HG02588 (cell line): ENCODE measurements around the gene LDLRAD3.

Experiments used
- ATAC-seq: cut with Tn5 transposase; IDR thresholded peaks from one replicate; pipeline ENCODE4 v1.9.1; 2021; ENCODE audit warnings: mild to moderate bottlenecking, moderate library complexity; ENCODE audit not compliant: unreplicated experiment

The LDLRAD3 gene

DNA sequence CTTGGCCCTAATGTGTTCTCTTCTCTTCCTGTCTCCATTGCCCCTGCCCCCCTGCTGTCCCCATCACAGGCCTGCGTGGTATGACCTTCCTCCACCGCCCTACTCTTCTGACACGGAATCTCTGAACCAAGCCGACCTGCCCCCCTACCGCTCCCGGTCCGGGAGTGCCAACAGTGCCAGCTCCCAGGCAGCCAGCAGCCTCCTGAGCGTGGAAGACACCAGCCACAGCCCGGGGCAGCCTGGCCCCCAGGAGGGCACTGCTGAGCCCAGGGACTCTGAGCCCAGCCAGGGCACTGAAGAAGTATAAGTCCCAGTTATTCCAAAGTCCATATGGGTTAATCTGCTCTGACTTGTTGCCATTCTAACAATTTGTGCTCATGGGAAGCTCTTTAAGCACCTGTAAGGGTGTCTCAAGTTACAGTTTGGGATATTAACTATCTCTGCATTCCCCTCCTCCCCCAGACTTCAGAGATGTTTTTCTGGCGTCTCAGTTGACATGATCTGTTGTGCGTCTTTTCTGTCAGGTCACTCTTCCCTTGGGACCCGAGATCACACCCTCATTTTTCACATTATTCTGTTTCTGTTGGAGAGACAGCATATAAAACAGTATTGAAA lies 285.3 kb downstream of the LDLRAD3 start:
- no peak for ATAC-seq

DNA sequence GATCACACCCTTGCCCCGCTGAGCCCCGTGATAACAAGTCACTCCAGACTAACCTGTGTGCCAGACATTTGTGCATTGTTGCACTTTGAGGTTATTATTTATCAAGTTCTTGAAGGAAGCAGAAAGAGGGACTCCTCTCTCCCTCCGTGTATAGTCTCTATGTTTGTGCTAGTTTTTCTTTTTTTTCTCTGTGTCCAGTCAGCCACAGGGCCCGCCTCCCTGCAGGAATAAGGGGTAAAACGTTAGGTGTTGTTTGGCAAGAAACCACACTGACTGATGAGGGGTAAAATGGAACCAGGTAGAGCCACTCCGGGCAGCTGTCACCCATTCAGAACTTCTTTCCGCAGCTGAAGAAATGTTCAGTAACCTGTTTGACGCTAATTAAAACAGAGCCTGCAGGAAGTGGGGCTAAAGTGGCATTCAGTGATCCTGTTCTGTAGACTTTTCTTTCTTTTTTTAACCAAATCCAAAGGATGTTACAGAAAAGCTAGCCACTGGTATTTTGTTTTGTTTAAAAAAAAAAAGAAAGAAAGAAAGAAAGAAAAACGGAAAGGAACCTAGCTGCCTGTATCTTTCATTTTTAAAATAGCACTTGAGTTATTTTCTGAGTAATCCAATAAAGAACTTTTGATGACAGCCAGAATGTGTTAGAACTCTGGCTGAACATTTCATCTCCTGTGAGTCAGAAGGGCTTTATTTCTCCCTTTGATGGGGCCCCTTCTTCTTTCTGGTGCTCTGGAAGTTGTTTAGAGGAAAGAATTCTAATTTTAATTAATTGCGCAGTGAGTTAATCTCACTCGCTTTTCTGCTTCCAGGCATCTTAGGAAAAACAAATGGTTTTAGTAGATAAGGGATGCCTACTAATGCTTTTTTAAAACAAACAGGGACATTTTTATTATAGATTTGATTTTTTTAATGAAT lies 287.2 kb downstream of the LDLRAD3 start:
- no peak for ATAC-seq

DNA sequence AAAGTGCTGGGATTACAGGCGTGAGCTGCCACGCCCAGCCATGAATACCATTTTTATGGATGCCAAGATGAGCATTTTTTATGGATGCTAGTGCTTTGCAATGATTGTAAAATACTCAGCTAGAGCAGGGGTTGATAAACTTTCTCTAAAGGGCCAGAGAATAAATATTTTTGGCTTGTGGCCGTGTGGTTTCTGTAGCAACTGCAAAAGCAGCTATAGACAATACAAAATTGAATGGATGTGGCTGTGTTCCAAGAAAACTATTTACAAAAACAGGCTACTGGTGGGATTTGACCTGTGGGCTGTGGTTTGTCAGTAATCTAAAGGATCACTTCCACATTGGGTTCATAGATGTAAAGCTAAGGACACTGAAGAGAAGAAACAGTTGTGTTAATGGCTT lies 289.3 kb downstream of the LDLRAD3 start:
- no peak for ATAC-seq

DNA sequence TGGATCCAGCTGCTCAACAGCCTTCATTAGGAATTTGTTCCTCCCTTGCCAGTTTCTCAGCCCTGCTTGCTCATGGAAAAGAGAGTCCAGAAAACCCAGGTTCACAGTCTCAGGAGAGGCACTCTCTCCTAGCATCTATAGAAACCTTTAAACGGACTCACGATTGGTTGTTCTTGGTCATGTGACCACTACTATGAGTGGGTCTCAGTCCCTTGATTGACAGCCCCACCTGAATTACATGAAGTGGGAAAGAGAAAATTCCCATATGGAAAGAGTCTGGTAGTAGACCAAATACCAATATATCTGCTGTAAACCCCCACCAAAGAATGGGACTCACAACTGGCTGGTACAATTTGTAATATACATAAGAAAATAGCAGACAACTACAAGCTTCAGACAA lies 291.0 kb downstream of the LDLRAD3 start:
- ATAC-seq = no peak

- no peak for ATAC-seq
These were observed 291.9 kb downstream of the LDLRAD3 start for GRCh38 chr11:36235750-36236149.

GRCh38 chr11:36237391-36237790 lies 293.5 kb downstream of the LDLRAD3 start:
- no peak for ATAC-seq

DNA sequence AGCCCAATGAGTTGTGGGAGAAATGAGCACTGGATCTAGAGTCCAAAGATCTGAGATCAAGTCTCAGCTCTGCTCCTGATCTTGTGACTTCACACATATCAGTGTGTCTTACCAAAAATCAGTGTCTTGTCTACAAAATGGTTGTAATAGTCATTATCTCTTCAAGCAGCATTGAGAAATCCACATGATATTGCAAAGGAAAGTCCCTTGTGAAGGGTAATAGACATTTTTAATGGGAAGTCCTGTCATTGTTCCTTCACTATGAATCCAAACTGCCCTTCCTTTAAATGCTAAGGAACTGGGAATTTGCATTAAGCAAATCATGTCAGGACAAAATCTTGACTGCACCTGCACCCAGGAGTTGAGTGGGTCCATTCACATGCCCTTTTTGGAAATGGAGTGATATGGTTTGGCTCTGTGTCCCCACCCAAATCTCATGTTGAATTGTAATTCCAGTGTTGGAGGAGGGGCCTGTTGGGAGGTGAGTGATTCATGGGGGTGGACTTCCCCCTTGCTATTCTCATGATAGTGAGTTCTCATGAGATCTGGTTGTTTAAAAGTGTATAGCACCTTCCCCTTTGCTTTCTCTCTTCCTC lies 294.3 kb downstream of the LDLRAD3 start:
- ATAC-seq = no peak

- no peak for ATAC-seq
These were observed 295.0 kb downstream of the LDLRAD3 start for GRCh38 chr11:36238881-36239280.

- no peak for ATAC-seq
These were observed 295.8 kb downstream of the LDLRAD3 start for GRCh38 chr11:36239636-36240035.

DNA sequence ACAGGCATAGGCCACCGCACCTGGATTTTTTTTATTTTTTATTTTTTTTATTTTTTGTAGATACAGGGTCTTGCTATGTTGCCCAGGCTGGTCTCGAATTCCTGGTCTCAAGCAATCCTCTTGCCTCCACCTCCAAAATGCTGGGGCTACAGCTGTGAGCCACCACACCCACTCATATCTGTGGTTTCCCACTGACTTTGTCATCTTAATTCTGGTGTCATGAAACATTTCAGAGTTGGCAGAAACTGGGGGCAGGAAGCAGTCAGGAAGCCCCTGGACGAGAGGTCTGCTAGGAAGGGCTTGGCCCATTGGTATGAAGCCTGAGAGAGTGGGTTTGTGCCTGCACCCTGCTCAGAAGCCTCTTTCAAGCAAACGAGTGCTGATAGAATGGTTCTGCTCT lies 296.3 kb downstream of the LDLRAD3 start:
- no peak for ATAC-seq

GRCh38 chr11:36240801-36241200 lies 296.9 kb downstream of the LDLRAD3 start:
- no peak for ATAC-seq

GRCh38 chr11:36241497-36241896 lies 297.6 kb downstream of the LDLRAD3 start:
- ATAC-seq = no peak

- no peak for ATAC-seq
These were observed 299.8 kb downstream of the LDLRAD3 start for GRCh38 chr11:36243641-36244040.

DNA sequence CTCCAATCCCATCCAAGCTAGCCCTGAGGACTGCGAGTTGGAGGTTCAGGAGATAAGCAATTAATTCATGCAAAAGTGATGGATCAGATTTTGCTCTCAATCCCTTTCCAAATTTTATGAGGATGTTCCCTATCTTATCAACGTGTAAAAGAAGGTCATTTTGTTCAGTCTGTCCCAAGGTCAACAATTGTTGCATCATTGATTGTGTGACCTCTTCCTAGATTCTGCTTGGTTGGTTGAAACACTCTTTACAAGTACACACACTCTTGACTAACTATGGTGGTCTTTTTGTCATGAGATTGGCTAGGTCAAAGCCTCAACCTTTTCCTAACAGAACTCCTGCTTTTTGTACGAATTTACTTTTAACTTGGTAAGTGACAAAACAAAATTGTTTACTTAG lies 303.6 kb downstream of the LDLRAD3 start:
- ATAC-seq = no peak

DNA sequence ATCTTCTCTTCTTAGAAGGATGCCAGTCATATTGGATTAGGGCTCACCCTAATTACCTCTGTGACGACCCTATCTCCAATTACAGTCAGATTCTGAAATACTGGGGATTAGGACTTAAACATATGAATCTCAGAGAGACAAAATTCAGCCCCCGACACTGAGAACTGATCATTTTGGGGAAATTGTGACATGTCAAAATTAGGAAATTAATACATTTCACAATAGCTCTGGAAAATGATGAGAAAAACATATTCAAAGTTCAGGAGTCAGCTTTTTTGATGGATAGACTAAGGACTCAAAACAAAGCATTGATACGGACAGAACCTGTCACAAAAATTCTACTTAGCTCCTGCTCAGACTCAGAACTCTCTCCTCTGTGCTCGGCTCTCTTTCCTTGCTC lies 304.6 kb downstream of the LDLRAD3 start:
- no peak for ATAC-seq

DNA sequence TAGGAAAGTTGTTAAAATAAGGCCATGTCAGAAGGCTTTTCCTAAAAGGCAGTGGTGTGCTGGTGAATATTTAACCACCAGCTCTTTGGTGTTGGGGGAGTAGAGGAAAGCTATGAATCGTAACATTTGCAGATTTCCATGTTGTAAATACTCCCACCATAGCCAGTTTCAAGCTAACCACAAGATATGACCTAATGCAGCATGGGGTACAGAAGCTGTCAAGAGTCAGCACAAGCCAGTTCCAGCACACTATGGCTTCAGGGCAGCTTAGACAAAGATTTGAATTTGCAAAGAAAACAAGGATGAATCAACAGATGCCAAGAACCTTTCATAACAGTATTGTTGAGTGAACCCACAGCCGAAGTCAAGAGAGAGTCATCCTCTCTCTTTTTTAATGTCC lies 305.4 kb downstream of the LDLRAD3 start:
- ATAC-seq = no peak

GRCh38 chr11:36251823-36252222 lies 308.0 kb downstream of the LDLRAD3 start:
- ATAC-seq = no peak

DNA sequence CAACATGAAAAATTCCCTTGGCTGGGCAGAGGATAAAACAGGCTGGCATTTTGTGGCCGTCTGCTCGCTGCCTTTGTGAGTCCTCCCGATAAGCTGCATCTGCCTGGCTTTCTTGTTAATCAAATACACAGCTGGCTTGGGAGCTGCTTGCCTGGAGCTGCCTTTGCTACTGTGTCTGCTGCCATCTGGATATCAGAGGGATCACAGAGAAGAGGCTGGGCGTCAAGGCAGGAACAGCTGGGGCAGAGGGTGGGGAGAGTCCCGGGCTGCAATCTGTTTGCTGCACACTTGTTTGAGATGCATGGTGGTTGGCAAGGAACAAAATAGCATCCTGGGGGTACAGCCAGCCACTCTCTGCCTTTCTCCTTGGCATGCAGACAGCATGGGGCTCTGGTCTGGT lies 309.4 kb downstream of the LDLRAD3 start:
- no peak for ATAC-seq

DNA sequence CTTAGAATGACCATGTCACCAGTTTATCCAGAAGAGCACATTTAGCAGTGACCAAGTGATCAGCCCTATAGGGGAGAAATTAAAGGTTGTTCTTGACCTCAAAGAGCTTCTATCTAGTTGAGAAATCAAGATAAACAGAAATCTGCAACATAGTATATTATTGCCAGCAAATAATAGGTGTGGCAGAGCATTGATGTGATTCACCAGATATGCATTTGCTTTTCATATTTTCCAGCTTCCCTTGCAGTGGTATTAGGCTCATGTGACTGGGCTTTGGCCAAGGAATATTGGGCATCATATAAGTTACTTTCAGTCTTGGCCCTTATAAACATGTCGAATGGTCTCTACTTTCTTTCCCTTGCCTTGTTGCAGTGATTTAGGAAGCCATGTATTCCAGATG lies 310.9 kb downstream of the LDLRAD3 start:
- ATAC-seq = no peak

DNA sequence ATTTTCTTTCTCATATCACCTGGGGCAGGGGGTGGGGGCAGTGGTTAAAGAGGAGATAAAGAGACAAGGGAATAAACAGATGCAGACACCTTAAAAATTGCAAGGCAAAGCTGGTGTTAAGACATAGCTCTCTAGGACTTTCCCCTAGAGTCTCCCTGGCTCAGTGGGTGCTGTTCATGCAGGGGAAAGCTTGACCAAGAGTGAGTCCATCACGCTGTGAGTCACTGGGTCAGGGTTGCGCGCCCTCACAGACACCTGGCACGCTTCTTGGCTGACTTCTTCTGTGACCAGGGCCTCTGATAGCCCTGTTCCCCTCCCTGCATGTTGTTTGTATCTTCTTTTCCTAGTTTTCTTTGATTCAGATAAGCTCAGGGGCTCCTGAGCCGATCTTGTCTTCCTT lies 313.5 kb downstream of the LDLRAD3 start:
- no peak for ATAC-seq

DNA sequence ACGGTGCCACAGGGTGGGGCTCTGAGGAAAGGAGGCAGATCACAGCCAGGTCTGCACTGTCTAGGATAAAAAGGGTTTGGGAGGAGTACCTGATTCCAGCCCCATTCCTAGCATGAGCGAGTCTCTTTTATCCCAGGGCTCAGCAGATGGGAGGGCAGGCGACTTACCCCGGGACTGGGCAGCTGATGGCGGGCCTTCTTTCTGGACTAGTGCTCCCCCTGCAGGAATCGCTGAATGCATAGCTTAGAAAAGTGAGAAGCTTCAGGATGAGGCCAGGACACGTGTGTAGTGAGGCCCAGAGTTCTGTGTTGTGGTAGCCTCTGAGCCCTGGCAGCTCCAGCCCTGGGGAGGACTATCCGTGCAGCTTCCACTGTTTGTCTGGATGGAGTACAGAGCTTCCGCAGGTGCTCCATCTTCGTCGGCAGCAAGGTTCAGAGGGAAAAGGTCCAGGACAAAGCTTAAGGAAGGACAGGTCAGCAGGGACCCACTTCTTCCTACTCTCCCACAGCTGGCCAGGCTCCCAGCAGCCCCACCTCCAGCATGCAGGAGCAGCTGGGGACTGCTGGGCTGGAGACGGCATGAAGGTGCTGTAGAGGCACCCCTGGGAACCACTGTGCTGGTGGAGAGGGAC lies 315.0 kb downstream of the LDLRAD3 start:
- no peak for ATAC-seq

DNA sequence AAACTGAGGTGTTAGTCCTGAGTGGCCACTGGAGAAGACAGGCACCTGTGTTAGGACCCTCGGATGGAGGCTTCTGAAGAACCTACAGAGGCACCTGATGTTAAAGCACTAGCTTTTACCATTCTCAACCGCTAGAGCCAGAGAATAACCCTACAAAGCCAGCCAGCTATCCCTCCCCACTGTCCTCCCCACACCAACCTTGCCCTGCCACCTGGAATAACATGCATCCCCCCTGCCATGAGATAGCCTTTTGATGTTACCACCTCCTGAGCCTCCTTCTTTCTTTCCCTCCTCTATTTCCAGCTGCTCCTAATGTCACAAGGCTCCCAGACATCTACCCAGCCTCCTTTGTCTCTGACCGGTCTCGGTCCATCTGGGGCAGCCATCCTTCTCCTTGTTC lies 317.2 kb downstream of the LDLRAD3 start:
- ATAC-seq = no peak
